Measurements from ENCODE around the gene CCDC175. TPM values are rescaled to one million over a fixed set of nuclear protein-coding genes. Genes with fewer than 3 reads are reported as not detected.

CCDC175 gene
- total RNA-seq: not detected

DNA sequence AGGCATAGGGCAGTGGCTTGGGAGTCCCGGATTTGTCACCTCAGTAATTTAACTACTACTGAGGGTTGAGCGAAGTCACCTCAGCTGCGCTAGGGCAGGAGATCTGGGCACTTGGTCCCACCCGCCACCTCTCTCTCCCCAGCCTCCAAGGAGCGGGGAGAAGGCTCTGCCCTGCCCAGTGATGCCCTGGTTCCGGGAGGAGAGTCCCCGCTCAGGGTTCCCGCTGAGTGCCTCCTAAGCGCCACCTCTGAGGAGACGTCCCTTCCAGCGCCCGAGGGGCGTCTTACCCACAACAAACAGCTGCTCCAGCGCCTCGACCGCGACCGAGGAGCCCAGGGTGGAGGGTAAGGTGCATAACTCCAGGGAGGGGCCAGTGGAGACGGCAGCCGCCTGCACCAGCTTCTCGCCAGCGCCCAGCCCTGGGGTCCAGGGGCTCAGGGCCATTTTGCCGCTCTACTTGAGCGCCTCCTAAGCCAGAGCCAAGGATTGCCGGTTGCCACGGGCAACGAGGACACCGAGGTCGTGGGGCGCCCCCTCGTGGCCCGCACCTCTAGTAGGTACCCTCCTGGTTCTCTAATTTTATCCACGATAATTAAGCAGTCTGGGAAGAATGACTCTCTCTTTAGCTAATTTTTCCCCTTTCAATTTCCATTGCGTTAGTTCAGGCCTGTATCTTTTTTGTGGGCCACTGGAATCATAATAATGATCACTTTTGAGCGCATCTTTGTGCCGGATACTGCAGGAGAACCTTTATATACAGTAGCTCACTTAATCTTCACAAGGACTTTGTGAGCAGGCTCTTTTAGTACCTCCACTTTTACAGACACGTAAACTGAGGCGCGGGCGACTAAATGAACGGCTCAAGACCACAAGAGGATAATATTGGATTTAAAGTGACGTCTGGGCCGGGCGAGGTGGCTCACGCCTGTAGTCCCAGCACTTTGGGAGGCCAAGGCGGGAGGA, at the start of gene CCDC175:
Gene CCDC175, minus strand, starts transcription at position 481 of the 963 bp plus-strand sequence. Its CDS starts 37 bp downstream, at position 444.
- ATAC-seq (peak; percentile 73 to 87), DNase-seq (peak; percentile 47 to 60)
- TF ChIP-seq POLR2A (IDR thresholded peaks at IDR 0.05): no peak
- peak; percentile 39 to 70 (median 55) for TF ChIP-seq CTCF (IDR thresholded peaks at IDR 0.05 in 4 of 5, conservative IDR thresholded peaks at IDR 0.05 in 1 of 5)
- H3K27ac ChIP-seq: no peak within 1 kb of the TSS
- H3K9me3 ChIP-seq: no peaks in the 10 kb centered on the region
- no peaks in the 10 kb centered on the region for H3K4me1 ChIP-seq
- H3K4me3 ChIP-seq: peak within 1 kb of the TSS; percentile 39 to 51 (median 50)
- no peaks in the 10 kb centered on the region for H3K36me3 ChIP-seq
- H3K27me3 ChIP-seq: no peaks in the 10 kb centered on the region
- in situ Hi-C loops (cut with MboI; ENCODE audit: low sequenced_read_pairs in 4 of 4) (loop anchor here in 1 of 4 donors (10.0 kb wide), 1 partner anchor 452 kb away; no protein-coding TSS in a partner anchor), intact Hi-C loops (cut with DNase I; ENCODE audit: low total_unique reads) (loop anchor here (1.0 to 10.0 kb wide), 2 partner anchors 69 to 452 kb away; no protein-coding TSS in a partner anchor)

GRCh38 chr14:59622631-59623030, 46.0 kb upstream of the CCDC175 start:
- Histone ChIP-seq H3K27me3 (no peaks in the 10 kb centered on the region), H3K9me3 (no peaks in the 10 kb centered on the region), H3K36me3 (no peaks in the 10 kb centered on the region), H3K27ac (no peak overlapping the region), H3K4me3 (no peak overlapping the region), H3K4me1 (no peaks in the 10 kb centered on the region)
- no peak for TF ChIP-seq POLR2A (IDR thresholded peaks at IDR 0.05)
- no peak for TF ChIP-seq CTCF (IDR thresholded peaks at IDR 0.05 in 4 of 5, conservative IDR thresholded peaks at IDR 0.05 in 1 of 5)
- in situ Hi-C loops (cut with MboI; ENCODE audit: low sequenced_read_pairs in 4 of 4): no loop called here
- DNase-seq (no peak), ATAC-seq (no peak)
- intact Hi-C loops (cut with DNase I; ENCODE audit: low total_unique reads): no loop called here

- Histone ChIP-seq H3K36me3 (no peaks in the 10 kb centered on the region), H3K4me1 (no peaks in the 10 kb centered on the region), H3K27me3 (no peaks in the 10 kb centered on the region), H3K4me3 (no peak overlapping the region), H3K9me3 (no peaks in the 10 kb centered on the region), H3K27ac (no peak overlapping the region)
- no peak for ATAC-seq
- no peak for DNase-seq
- intact Hi-C loops (cut with DNase I; ENCODE audit: low total_unique reads) (no loop called here), in situ Hi-C loops (cut with MboI; ENCODE audit: low sequenced_read_pairs in 4 of 4) (no loop called here)
- TF ChIP-seq POLR2A (IDR thresholded peaks at IDR 0.05): no peak
- no peak for TF ChIP-seq CTCF (IDR thresholded peaks at IDR 0.05 in 4 of 5, conservative IDR thresholded peaks at IDR 0.05 in 1 of 5)
Observed at GRCh38 chr14:59619061-59619460, 42.4 kb upstream of the CCDC175 start.

- intact Hi-C loops (cut with DNase I; ENCODE audit: low total_unique reads): no loop called here
- TF ChIP-seq POLR2A (IDR thresholded peaks at IDR 0.05) (no peak), CTCF (IDR thresholded peaks at IDR 0.05 in 4 of 5, conservative IDR thresholded peaks at IDR 0.05 in 1 of 5) (no peak)
- Histone ChIP-seq H3K4me1 (no peaks in the 10 kb centered on the region), H3K27me3 (no peaks in the 10 kb centered on the region), H3K4me3 (no peak overlapping the region), H3K27ac (no peak overlapping the region), H3K9me3 (no peaks in the 10 kb centered on the region), H3K36me3 (no peaks in the 10 kb centered on the region)
- ATAC-seq (no peak), DNase-seq (no peak)
- in situ Hi-C loops (cut with MboI; ENCODE audit: low sequenced_read_pairs in 4 of 4): no loop called here
Observed at GRCh38 chr14:59601056-59601455, 24.4 kb upstream of the CCDC175 start.

All from gastrocnemius medialis (tissue), 4 donors.